HG03039 (cell line): ENCODE data around the gene ZNF132.

ENCODE experiments used
- ATAC-seq: cut with Tn5 transposase; IDR thresholded peaks from one replicate; pipeline ENCODE4 v1.9.1; 2021; ENCODE audit warnings: mild to moderate bottlenecking, moderate library complexity; ENCODE audit not compliant: unreplicated experiment

The ZNF132 gene

DNA sequence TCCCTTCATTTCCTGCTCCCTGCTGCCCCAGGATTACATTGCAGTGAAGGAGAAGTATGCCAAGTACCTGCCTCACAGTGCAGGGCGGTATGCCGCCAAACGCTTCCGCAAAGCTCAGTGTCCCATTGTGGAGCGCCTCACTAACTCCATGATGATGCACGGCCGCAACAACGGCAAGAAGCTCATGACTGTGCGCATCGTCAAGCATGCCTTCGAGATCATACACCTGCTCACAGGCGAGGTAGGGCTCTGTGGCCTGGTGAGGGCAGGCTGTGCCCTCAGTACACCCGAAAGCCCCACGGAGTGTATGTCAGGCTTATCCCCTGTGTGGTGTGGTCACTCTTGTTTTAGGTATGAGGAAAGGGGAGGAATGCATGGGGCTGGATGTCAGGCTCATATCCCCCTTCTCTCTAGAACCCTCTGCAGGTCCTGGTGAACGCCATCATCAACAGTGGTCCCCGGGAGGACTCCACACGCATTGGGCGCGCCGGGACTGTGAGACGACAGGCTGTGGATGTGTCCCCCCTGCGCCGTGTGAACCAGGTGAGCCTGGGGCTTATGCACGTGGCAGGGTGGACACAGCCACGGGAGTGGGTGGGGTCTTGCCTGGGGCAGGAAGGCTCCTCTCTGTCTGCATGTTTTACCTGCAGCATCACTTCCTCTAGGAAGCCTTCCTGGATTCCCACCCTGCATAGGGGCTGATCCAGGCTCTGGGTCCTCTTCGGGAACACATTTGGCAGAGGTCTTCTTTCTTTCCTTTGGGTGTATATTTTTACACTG lies 46.8 kb downstream of the ZNF132 start:
- ATAC-seq, result no peak

DNA sequence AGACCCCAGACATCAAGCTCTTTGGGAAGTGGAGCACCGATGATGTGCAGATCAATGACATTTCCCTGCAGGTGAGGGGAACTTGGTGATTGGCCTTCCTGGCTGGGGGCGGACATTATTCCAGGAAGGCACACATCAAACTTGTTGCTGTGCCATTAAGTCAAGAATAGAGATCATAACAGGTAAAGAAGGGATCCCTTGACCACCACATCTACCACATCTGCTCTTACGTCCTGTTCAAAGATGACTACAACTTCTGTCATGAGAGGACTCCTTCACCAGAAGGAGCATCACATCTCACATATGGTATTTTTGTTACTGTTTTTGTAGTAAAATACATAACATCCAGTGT lies 51.8 kb downstream of the ZNF132 start:
- no peak for ATAC-seq

DNA sequence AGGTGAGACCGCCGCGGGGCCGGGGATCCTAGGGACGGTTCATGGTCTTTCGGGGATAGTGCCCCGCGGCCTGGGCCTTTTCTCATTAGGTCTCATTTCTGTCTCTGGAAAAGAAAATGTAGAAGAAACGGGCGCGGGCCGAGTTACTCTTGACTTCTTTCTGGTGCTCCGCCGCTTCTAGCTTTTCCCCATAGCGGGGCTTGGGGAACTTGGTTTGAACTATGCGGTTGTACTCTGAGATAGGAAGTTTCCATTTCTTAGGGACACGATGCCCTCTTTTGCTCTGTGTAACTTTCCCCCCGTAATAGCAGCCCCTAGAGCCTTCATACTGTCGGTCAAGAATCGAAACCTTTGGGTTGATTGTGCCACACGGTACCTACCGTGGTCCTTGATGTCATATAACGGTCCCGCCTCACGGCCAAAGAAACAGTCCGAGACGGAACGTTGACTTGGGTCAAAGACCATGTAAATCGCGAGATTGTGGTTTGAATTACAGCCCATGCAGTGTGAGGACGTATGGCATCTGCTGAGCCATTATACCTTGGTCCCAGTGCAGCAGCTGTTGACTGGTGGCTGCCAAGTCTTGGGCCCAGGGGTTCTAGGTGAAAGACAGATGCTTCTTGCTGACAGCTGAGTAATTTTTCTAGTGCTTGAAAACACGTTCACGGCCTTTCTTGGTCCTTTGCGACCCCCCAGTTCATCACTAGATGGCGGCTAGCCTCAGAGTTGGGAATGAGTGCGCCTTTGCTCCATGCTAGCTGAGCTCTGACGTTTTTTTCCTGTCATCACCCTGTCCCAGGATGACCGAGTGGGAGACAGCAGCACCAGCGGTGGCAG lies 52.4 kb downstream of the ZNF132 start:
- ATAC-seq, result no peak

DNA sequence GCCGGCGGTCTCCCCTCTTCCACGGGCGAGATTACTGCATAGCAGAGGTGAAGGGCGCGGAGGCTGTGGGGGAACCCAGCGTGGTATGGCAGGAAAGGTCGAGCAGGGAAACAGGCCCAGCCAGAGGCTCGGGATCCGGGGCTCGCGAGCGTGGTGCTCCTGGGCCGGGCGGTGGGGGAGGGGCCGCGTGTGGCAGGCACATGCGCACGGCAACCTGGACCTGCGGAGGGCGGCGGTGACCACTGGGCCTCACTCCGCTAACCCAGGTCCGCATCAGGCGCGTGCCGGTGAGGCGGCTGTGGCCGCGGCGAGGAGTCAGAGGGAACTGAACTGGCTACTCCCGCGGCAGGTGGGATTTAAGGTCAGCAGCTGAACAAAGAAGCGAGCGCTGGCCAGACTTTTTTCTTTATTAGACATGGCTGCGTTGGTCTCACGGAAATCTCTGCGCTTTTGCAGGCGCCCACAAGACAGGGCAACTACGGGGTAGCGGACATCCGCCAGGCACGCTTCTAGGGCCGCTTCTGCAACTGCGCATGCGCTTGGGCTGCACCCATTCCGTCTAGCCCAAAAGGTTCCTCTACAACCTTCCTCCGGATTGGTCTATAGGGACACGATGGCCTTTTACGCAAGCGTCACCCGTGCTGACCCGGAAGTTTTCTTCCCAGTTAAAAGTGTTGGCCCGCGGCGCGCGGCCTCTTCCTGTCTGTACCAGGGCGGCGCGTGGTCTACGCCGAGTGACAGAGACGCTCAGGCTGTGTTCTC lies 53.2 kb downstream of the ZNF132 start, which contains the start of gene RPS5:
Gene RPS5 (plus strand): TSS at position 694 of the 762 bp plus-strand sequence. CDS start 869 bp downstream, outside the sequence.
- ATAC-seq, result peak; percentile 81

DNA sequence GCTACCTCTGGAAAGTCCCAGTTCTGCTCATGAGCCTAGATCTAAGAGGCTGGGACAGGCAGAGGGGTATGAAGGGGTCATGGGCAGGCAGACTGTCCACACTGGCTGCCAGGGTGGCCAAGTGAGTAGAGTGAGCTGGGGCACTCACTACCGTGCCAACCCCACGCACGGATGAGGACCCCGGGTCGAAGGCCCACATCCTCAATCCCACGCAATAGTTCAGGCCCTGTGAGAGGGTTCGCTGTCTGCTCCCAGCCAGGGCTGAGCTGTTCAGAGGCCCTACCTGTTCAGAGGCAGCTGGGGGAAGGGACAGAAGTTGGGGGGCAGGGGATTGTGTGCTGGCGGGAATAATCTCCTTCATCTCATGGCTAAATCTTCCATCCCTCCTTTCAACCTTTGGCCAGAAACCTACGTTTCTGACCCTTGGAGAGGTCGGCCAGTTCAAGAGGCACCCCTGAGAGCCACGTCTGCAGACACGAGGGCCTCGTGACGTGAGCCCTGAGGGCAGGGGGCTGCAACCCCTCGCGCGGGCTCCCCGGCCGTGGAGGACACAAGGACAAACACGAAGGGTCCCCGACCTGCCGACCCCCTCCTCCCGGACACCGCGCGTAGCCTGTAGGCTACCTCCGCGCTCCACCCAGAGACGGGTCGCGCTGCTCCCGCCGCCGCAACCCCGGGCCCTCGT lies 53.9 kb downstream of the ZNF132 start:
- peak; percentile 1 for ATAC-seq

DNA sequence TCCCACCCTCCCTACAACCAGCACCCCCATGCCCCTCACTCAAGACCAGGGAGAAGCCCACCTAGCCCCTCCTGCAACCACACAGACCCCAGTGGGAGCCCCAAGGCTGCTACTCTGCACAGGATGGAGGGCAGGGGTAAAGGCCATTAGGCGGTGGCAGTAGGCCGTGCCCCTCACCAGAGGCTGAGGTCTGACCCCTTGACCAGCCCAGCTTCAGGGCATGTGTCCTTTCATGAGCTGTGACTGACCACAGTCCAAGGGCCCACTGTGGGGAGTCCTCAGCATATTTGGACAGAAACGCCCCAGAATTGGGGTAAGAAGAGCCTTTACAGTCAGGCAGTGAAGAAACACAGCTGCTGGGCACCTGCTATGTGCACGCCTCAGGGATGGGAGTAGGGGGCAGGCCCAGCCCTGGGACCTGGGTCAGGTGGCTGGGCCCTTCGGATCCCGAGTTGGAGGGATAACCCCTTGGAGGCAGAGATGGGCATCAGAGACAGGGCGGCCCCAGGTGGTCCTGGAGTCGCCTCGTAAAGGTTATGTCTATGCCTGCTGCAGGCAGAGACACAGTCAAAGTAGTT lies 54.6 kb downstream of the ZNF132 start:
- ATAC-seq, result no peak

DNA sequence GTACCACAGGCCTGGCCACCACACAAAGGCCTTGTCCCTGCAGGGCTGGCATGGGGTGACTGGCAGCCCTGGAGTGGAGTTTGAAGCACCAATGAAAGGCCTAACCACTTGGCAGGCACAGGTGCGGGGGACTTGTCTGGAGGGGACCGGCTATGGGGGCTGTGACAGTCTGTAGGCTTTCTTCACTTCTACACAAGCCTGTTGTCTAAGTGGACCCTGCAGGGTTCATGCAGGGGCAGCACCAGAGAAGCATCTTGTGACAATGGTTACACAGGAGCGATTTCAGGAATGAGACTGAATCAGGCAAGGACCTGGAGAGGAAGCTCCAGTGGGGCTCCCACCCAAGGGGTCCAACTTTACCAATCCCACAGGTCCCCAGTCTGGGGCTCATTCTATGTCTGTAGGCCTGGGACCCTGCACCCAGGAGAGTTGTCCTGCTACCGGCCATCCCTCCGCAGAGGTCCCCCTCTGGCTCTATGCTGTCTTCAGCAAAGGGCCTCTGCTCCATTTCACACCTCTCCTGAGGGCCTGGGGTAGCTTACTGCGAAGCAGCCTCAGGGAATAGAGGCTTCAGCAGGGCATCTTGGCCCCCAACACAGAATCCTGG lies 56.9 kb downstream of the ZNF132 start:
- no peak for ATAC-seq
